AG04450 (cell line): ENCODE results near the gene CHMP4B. TPM values are rescaled to one million over a fixed set of nuclear protein-coding genes. Genes with fewer than 3 reads are reported as not detected.

Source experiments
- CTCF ChIA-PET: fragments of 300-600, 350-600 bp; formaldehyde crosslinking; extraction: SDS; loops from one replicate; lab custom pipeline; 2022; ENCODE audit warnings: antibody characterized with exemption, inconsistent platforms; lab: Charles Lee
- POLR2A ChIA-PET: fragments of 350-600 bp; formaldehyde crosslinking; extraction: SDS; loops from one replicate; lab custom pipeline; 2021; ENCODE audit warnings: antibody characterized with exemption, inconsistent platforms; lab: Yijun Ruan, JAX
- DNase-seq: peaks from one replicate; pipeline ENCODE4 v3.0.0-alpha.2; 2011; ENCODE audit warnings: low read depth, low spot score
- H3K27ac ChIP-seq: one replicate; pipeline ENCODE4 v1.5.1; 2012; ENCODE audit warnings: low read depth, low read length, control low read depth
- H3K27me3 ChIP-seq: one replicate; pipeline ENCODE4 v1.6.0; 2012; ENCODE audit warnings: low read length; ENCODE audit not compliant: control insufficient read depth, insufficient read depth
- H3K4me3 ChIP-seq: 2 replicates; pipeline ENCODE4 v1.5.1; 2011; ENCODE audit warnings: mild to moderate bottlenecking, low read depth, low read length, control low read depth
- H3K9me3 ChIP-seq: 2 replicates; pipeline ENCODE4 v1.5.1; 2012; ENCODE audit warnings: low read length; ENCODE audit not compliant: control insufficient read depth, insufficient read depth
- polyA plus RNA-seq: library from polyadenylated mRNA; depleted of rRNA; stranded (reverse); fragments of >200 nt; gene quantifications from 2 replicates; pipeline ENCODE4 v1.2.3, GENCODE V29; 2011
- TF ChIP-seq, protein P1 (sequence below): IDR thresholded peaks from 2 replicates; pipeline ENCODE4 v1.5.1; 2011; ENCODE audit warnings: low read depth, low read length, control low read depth, inconsistent platforms

Gene CHMP4B
- polyA plus RNA-seq, 1 experiment, result 97.4 TPM

DNA sequence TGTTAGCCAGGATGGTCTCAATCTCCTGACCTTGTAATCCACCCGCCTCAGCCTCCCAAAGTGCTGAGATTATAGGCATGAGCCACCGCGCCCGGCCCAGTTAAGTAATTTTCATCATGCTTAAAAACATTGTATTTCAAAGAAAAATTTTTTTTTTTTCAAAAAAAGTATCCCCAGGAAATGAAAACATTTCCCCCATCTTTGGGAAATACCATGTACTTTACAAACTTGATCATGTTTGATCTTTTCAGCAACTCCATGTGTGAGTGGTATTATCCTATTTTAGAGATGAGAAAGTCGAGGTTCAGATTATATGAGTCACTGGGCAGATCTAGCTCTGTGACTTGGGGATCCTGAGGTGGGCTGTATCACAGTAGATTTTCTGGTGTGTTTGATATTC, 11.8 kb downstream of the CHMP4B start:
- TF ChIP-seq, protein P1, sequence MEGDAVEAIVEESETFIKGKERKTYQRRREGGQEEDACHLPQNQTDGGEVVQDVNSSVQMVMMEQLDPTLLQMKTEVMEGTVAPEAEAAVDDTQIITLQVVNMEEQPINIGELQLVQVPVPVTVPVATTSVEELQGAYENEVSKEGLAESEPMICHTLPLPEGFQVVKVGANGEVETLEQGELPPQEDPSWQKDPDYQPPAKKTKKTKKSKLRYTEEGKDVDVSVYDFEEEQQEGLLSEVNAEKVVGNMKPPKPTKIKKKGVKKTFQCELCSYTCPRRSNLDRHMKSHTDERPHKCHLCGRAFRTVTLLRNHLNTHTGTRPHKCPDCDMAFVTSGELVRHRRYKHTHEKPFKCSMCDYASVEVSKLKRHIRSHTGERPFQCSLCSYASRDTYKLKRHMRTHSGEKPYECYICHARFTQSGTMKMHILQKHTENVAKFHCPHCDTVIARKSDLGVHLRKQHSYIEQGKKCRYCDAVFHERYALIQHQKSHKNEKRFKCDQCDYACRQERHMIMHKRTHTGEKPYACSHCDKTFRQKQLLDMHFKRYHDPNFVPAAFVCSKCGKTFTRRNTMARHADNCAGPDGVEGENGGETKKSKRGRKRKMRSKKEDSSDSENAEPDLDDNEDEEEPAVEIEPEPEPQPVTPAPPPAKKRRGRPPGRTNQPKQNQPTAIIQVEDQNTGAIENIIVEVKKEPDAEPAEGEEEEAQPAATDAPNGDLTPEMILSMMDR, result no peak
- POLR2A ChIA-PET, result no interaction called here
- Histone ChIP-seq H3K27ac (no peak overlapping the region), H3K9me3 (no peaks in the 10 kb centered on the region), H3K27me3 (no peaks in the 10 kb centered on the region), H3K4me3 (no peak overlapping the region)
- CTCF ChIA-PET, result no interaction called here
- no peak for DNase-seq

DNA sequence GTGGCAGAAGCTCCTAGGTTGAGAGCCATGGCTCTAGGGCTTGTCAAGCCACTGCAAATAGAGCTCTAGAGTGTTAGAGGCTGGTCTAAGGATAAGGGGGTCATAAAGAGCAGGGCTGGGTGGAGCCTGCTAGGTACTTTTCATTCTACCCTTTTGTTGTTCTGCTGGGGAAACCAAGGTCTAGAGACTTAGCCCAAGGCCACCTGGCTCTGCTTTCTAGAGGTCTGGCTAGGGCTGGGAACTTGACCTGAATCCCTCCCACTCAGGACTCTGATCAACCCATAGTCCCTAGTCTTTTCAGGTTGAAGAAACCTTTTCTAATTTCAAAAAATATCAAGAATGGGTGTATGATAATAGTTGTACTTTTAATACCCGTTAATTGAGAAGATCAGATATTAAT, 13.7 kb downstream of the CHMP4B start:
- TF ChIP-seq, protein P1, result no peak
- ChIA-PET POLR2A (interaction anchor here (0.6 to 0.7 kb wide), 2 partner anchors 12 to 288 kb away, joined by 4 to 5 read pairs; no protein-coding TSS in a partner anchor), CTCF (no interaction called here)
- Histone ChIP-seq H3K27ac (no peak overlapping the region), H3K4me3 (no peak overlapping the region), H3K9me3 (no peaks in the 10 kb centered on the region), H3K27me3 (no peaks in the 10 kb centered on the region)
- no peak for DNase-seq

DNA sequence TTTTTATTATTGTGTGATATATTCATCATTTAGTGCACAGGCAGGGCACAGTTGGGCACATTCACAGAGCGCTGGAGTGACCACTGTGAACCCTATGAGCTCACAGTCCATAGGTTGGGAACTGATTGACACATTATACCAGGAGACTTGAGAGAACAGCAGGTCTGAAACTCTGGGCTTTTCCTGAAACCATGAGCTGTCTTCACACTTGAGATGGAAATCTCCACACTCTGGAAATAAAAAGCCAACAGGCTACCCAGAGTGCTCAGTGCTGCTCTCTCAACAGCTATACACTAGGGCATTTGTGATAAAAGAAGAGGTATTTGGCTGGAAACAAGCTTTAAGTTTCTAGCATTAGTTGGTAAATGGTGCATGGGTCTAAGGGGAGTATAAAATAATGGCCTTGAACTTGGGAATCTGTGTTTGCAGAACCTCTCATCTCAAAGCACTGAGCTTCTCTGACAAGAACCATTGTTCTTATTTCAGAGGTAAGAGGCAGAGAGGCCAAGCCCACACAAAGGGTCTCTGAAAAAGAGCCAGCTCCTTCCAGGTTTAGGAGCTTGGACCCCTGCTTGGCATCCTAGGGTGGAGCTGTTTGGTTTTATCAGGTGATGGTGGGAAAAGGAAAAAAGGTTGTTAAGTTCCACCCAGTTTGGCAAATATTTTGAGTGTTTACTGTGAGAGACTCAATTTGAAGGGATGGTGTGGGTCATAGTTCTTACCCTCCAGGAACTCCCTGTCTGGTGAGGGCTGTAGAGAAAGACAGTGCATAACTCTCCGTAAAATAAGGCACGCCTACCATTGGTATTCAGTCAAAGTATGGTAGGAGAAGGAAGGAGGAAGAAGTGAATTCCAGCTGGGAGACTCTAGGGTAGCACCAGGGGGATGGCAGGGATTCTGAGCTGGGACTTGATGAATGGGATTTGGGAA, 14.5 kb downstream of the CHMP4B start:
- Histone ChIP-seq H3K9me3 (no peaks in the 10 kb centered on the region), H3K4me3 (no peak overlapping the region), H3K27ac (no peak overlapping the region), H3K27me3 (no peaks in the 10 kb centered on the region)
- ChIA-PET POLR2A (interaction anchor here (0.6 kb wide), 1 partner anchor 13 kb away, joined by 4 read pairs; no protein-coding TSS in a partner anchor), CTCF (interaction anchor here (0.6 to 0.8 kb wide), 2 partner anchors 22 to 96 kb away, joined by 3 to 5 read pairs; no protein-coding TSS in a partner anchor)
- no peak for DNase-seq
- TF ChIP-seq, protein P1, result no peak

DNA sequence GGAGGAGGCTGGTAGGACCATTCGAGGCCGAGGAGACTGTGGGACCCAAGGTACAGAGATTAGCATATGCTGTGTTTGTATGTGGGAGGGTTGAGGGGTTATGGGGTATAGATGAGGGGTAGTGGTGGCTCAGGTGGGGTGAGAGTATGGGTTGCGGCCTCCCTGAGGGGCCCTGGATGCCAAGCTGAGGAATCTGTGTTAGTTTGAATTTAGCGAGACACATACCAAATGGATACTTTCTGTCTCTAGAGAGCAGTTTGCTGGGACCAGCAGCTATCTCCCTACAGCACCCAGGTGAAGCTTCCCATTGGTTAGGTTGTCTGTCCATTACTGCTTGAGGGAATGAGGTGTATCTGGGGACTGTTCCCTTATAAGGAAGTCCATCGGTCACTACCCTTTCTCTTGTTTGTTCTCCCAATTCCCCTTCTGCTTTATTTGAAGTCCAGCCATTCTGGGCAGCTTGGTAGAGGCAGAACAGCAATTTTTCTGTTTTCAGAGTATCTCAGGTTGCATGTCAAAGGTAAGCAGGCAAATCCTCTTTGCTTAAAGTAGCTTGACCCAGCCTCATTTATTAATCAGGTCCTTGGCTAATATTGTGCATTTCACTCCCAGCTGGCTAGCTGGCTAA, 15.2 kb downstream of the CHMP4B start:
- no peak overlapping the region for H3K27ac ChIP-seq
- TF ChIP-seq, protein P1, result no peak
- CTCF ChIA-PET, result interaction anchor here (0.6 to 0.8 kb wide), 3 partner anchors 23 to 323 kb away, joined by 3 to 8 read pairs (median 5); no protein-coding TSS in a partner anchor
- H3K9me3 ChIP-seq, result no peaks in the 10 kb centered on the region
- no peaks in the 10 kb centered on the region for H3K27me3 ChIP-seq
- POLR2A ChIA-PET, result interaction anchor here (1.2 kb wide), 1 partner anchor 167 kb away, joined by 4 read pairs; the partner anchor contains the start of gene RALY
- no peak overlapping the region for H3K4me3 ChIP-seq
- DNase-seq, result no peak
